K562 (cell line): ENCODE results near the gene ARAP1. TPM values are rescaled to one million over a fixed set of nuclear protein-coding genes. Genes with fewer than 3 reads are reported as not detected.

Experiments
- ATAC-seq: fragments of 200-7000 bp; cut with Tn5 transposase; 3 replicates; pipeline ENCODE4 v1.9.1; 2020; ENCODE audit warnings: moderate library complexity
- BruUV-seq: library from RNA; stranded (reverse); fragments of 400-500 nt; replicated peaks from 2 replicates; lab custom pipeline; 2021; lab: Mats Ljungman, UMichigan
- CTCF ChIA-PET: fragments of 300-600 bp; formaldehyde crosslinking; extraction: SDS; loops from one replicate; lab custom pipeline; 2021; ENCODE audit warnings: low intra/inter-chr PET ratio; lab: Yijun Ruan, JAX
- POLR2A ChIA-PET: fragments of 300-600, 350-650 bp; sonication (Branson Sonifier 250); formaldehyde crosslinking; extraction: SDS; loops from one replicate; lab custom pipeline; 2021; ENCODE audit warnings: antibody characterized with exemption, inconsistent platforms; lab: Yijun Ruan, JAX
- DNase-seq, 4 experiments: peaks; one replicate each; pipeline versions ENCODE4 v3.0.0 to v3.0.0-alpha.2; 2011 to 2018; ENCODE audit warnings: low spot score in 3 of 4, mixed read lengths in 3 of 4; ENCODE audit errors: extremely low read depth in 1 of 4
- FAIRE-seq: peaks from 2 replicates; lab custom pipeline; 2011; peaks lifted over from hg19 to GRCh38; lab: Jason Lieb, UNC
- H2AFZ ChIP-seq: 2 replicates; pipeline ENCODE4 v1.6.0; 2011; ENCODE audit warnings: low read depth, low read length, control low read depth, inconsistent platforms
- H3K27ac ChIP-seq: fragments of 200-600 bp; 3 replicates; pipeline ENCODE4 v1.8.0; 2011; ENCODE audit warnings: low read depth, mild to moderate bottlenecking, control low read depth, inconsistent platforms, low read length, moderate library complexity, mixed read lengths; ENCODE audit errors: extremely low read depth
- H3K27me3 ChIP-seq, 2 experiments: fragments of 300-600 bp in 1 of 2; 2 replicates in 1 of 2; 3 replicates in 1 of 2; pipeline versions ENCODE4 v1.6.0 to v1.8.0; 2011; ENCODE audit warnings: inconsistent platforms in 2 of 2, low read length in 2 of 2, mild to moderate bottlenecking in 1 of 2, mixed read lengths in 1 of 2, moderate library complexity in 1 of 2; ENCODE audit not compliant: control insufficient read depth in 2 of 2, insufficient read depth in 2 of 2
- H3K36me3 ChIP-seq: fragments of 300-600 bp; 3 replicates; pipeline ENCODE4 v1.8.0; 2011; ENCODE audit warnings: mild to moderate bottlenecking, low read length, inconsistent platforms; ENCODE audit not compliant: control insufficient read depth, insufficient read depth
- H3K4me1 ChIP-seq, 2 experiments: fragments of 200-600 bp in 1 of 2; replicated peaks in 1 of 2; 2 replicates in 1 of 2; 3 replicates in 1 of 2; pipeline versions ENCODE4 v1.5.1 to v1.8.0; 2011; ENCODE audit warnings: inconsistent platforms in 2 of 2, low read length in 2 of 2, mild to moderate bottlenecking in 1 of 2, mixed read lengths in 1 of 2, moderate library complexity in 1 of 2; ENCODE audit not compliant: control insufficient read depth in 2 of 2, insufficient read depth in 2 of 2
- H3K4me2 ChIP-seq: 2 replicates; pipeline ENCODE4 v1.6.1; 2011; ENCODE audit warnings: low read length, control low read depth, inconsistent platforms, mixed read lengths; ENCODE audit not compliant: insufficient read depth
- H3K4me3 ChIP-seq: fragments of 200-600 bp; sonication (generic), shearing (Covaris generic); 2 replicates; pipeline ENCODE4 v1.5.1; 2016; ENCODE audit warnings: control low read depth, inconsistent platforms
- H3K79me2 ChIP-seq: fragments of 200-600 bp; 3 replicates; pipeline ENCODE4 v1.8.0; 2011; ENCODE audit warnings: low read length, inconsistent platforms; ENCODE audit not compliant: control insufficient read depth, insufficient read depth
- H3K9ac ChIP-seq, 2 experiments: 2 replicates each; pipeline versions ENCODE4 v1.6.0 to v1.6.1; 2011; ENCODE audit warnings: low read depth in 2 of 2, low read length in 2 of 2, control low read depth in 1 of 2, inconsistent platforms in 1 of 2, mild to moderate bottlenecking in 1 of 2, mixed read lengths in 1 of 2; ENCODE audit not compliant: insufficient read depth in 1 of 2
- H3K9me1 ChIP-seq: one replicate; pipeline ENCODE4 v1.6.0; 2011; ENCODE audit warnings: inconsistent platforms, mild to moderate bottlenecking, low read length, moderate library complexity; ENCODE audit not compliant: control insufficient read depth, insufficient read depth
- H3K9me3 ChIP-seq: replicated peaks from 2 replicates; pipeline ENCODE4 v1.5.1; 2011; ENCODE audit warnings: low read depth, low read length, inconsistent platforms; ENCODE audit not compliant: control insufficient read depth, insufficient read depth
- H4K20me1 ChIP-seq: replicated peaks from 2 replicates; pipeline ENCODE4 v1.6.1; 2011; ENCODE audit warnings: low read length, inconsistent platforms, mixed read lengths; ENCODE audit not compliant: control insufficient read depth, insufficient read depth
- BHLHE40 ChIP-seq: IDR thresholded peaks from 2 replicates; pipeline ENCODE4 v1.6.1; 2011; ENCODE audit warnings: low read length, improper control_type of control experiment
- CAMTA2 ChIP-seq: fragments of 250-450 bp; sonication (Bioruptor Pico); conservative IDR thresholded peaks from 2 replicates; pipeline ENCODE4 v1.5.1; 2022
- E4F1 ChIP-seq: fragments of 250-450 bp; sonication (Bioruptor Pico); IDR thresholded peaks from 2 replicates; pipeline ENCODE4 v1.5.0; 2021; ENCODE audit warnings: mild to moderate bottlenecking, borderline replicate concordance
- GTF2E2 ChIP-seq: fragments of 200-800 bp; sonication (Bioruptor generic); IDR thresholded peaks from 2 replicates; pipeline ENCODE4 v1.6.1; 2016; ENCODE audit warnings: missing genetic modification characterization, missing compliant biosample characterization
- GTF3C2 ChIP-seq: IDR thresholded peaks from 3 replicates; pipeline ENCODE4 v1.6.1; 2011; ENCODE audit warnings: borderline replicate concordance, mild to moderate bottlenecking, moderate library complexity; ENCODE audit not compliant: insufficient read length; ENCODE audit errors: extremely low read depth
- NR3C1 ChIP-seq: sonication (generic); formaldehyde crosslinking; IDR thresholded peaks from 2 replicates; pipeline ENCODE4 v1.8.1; 2022; ENCODE audit warnings: missing genetic modification reagents
- PTTG1 ChIP-seq: fragments of 450-650 bp; IDR thresholded peaks from 2 replicates; pipeline ENCODE4 v1.6.1; 2016; ENCODE audit warnings: low read depth, mild to moderate bottlenecking, missing genetic modification characterization, missing compliant biosample characterization
- RNF219 ChIP-seq: fragments of 250-450 bp; sonication (Bioruptor Pico); IDR thresholded peaks from 2 replicates; pipeline ENCODE4 v1.5.0; 2022; ENCODE audit warnings: mild to moderate bottlenecking
- SIX5 ChIP-seq, 2 experiments: IDR thresholded peaks; 2 replicates each; pipeline ENCODE4 v1.6.1; 2011; ENCODE audit warnings: low read length in 2 of 2, borderline replicate concordance in 1 of 2, low read depth in 1 of 2, mild to moderate bottlenecking in 1 of 2, moderate library complexity in 1 of 2; ENCODE audit not compliant: insufficient read depth in 1 of 2
- SNAPC5 ChIP-seq: fragments of 250-450 bp; sonication (Bioruptor Pico); IDR thresholded peaks from 2 replicates; pipeline ENCODE4 v1.8.0; 2021; ENCODE audit warnings: moderate library complexity, mild to moderate bottlenecking, inconsistent platforms
- TCF7 ChIP-seq: sonication (generic); IDR thresholded peaks from 2 replicates; pipeline ENCODE4 v1.6.1; 2016; ENCODE audit warnings: antibody characterized with exemption, borderline replicate concordance
- ZNF217 ChIP-seq: sonication (generic); formaldehyde crosslinking; IDR thresholded peaks from 2 replicates; pipeline ENCODE4 v1.8.0; 2022; ENCODE audit warnings: mild to moderate bottlenecking, missing genetic modification reagents
- ZNF263 ChIP-seq: sonication (generic); formaldehyde crosslinking; IDR thresholded peaks from 2 replicates; pipeline ENCODE4 v1.8.0; 2022; ENCODE audit warnings: mild to moderate bottlenecking, missing genetic modification reagents, borderline replicate concordance
- ZNF695 ChIP-seq: fragments of 450-650 bp; formaldehyde crosslinking; IDR thresholded peaks from 2 replicates; pipeline ENCODE4 v1.4.0; 2020; ENCODE audit warnings: mild to moderate bottlenecking, moderate library complexity
- WGBS: fragments of 100-300 bp; shearing (Covaris generic); methylation state at CpG from one replicate; pipeline ENCODE4 v1.1.6; 2016; ENCODE audit warnings: low coverage, mixed read lengths; ENCODE audit not compliant: insufficient coverage; ENCODE audit errors: missing lambda C conversion rate; 5-methylcytosine and 5-hydroxymethylcytosine counted together
- in situ Hi-C: fragments of 300-500 bp; cut with MboI; formaldehyde crosslinking; loops from 4 replicates; pipeline ENCODE4 v1.15.0; 2018; ENCODE audit warnings: inconsistent platforms, mixed read lengths
- intact Hi-C: fragments of 100-400 bp; cut with micrococcal nuclease; formaldehyde crosslinking; loops from 2 replicates; pipeline ENCODE4 v1.14.2; 2022
- polyA plus RNA-seq, 8 experiments: library from polyadenylated mRNA; depleted of rRNA in 4 of 8; stranded (reverse) in 5 of 8; unstranded in 3 of 8; fragments of >200 nt; fragmentation: Nextera tagmentation in 2 of 8; fragmentation: Illumina TruSeq in 1 of 8; extraction: Ambion mirVana in 2 of 8; extraction: Trizol in 1 of 8; gene quantifications; 2 replicates each; pipeline versions ENCODE4 v1.2.1 to v1.2.3, GENCODE V29; 2011 to 2014; ENCODE audit warnings: inconsistent platforms in 1 of 8, missing spikeins in 1 of 8
- total RNA-seq, 7 experiments: library from RNA; depleted of rRNA in 6 of 7; stranded (reverse); fragments of >200 nt in 6 of 7; fragmentation: Illumina TruSeq in 2 of 7; extraction: Trizol in 2 of 7; gene quantifications; 2 replicates each; pipeline versions ENCODE4 v1.2.1 to v1.2.3, GENCODE V29; 2011 to 2021; ENCODE audit warnings: low replicate concordance in 1 of 7

Gene ARAP1
- total and polyA plus RNA-seq, 9 of the 15 experiments (the other 6 are each of a cell fraction or from before 2014, with no cell fraction given), result 0.23 to 67.0 (median 24.6) TPM

GRCh38 chr11:72648384-72649136 is 103.6 kb downstream of the ARAP1 start:
- Histone ChIP-seq H4K20me1 (no peaks in the 10 kb centered on the region), H3K9me3 (no peaks in the 10 kb centered on the region), H3K36me3 (no peaks in the 10 kb centered on the region), H3K9ac (no peak overlapping the region), H3K4me3 (no peak overlapping the region), H3K4me1 (peaks cover 12 to 13% of the 10 kb centered on the region in 2 experiments; a peak in 4 of 5 replicates), H2AFZ (no peak overlapping the region), H3K79me2 (no peaks in the 10 kb centered on the region), H3K4me2 (no peak overlapping the region), H3K27me3 (peaks cover 0 to 9% of the 10 kb centered on the region in 2 experiments; a peak in 1 of 5 replicates), H3K27ac (no peak overlapping the region), H3K9me1 (no peaks in the 10 kb centered on the region)
- ChIA-PET CTCF (no interaction called here), POLR2A (interaction anchor here (0.6 kb wide), 2 partner anchors 132 to 651 kb away, joined by 3 to 4 read pairs; no protein-coding TSS in a partner anchor)
- intact Hi-C loops, result no loop called here
- 3% methylated on average over 6 of the region's 7 CpGs for WGBS
- DNase-seq (no peak), ATAC-seq (no peak), FAIRE-seq (no peak)
- no TSS peak for BruUV-seq
- in situ Hi-C loops, result loop anchor here (5.0 kb wide), 1 partner anchor 51 kb away; no protein-coding TSS in a partner anchor
- TF ChIP-seq ZNF695 (CRISPR knock-in tag) (no peak), ZNF217 (no peak), RNF219 (CRISPR knock-in tag) (no peak), SIX5 (IDR thresholded peaks at IDR 0.05; ENCODE audit: borderline replicate concordance in 1 of 2, insufficient read depth in 1 of 2, low read depth in 1 of 2, low read length in 2 of 2) (no peak), TCF7 (no peak), GTF2E2 (no peak), PTTG1 (tag) (no peak), CAMTA2 (CRISPR knock-in tag) (no peak), GTF3C2 (no peak), E4F1 (CRISPR knock-in tag) (no peak), SNAPC5 (CRISPR knock-in tag) (no peak), NR3C1 (CRISPR knock-in tag) (no peak), BHLHE40 (no peak), ZNF263 (no peak)
